Smooth muscle cell (in vitro differentiated cells): ENCODE measurements around the gene C1orf105. TPM values are rescaled to one million over a fixed set of nuclear protein-coding genes. Genes with fewer than 3 reads are reported as not detected.

ENCODE experiments used
- DNase-seq: peaks from one replicate; lab custom pipeline; 2025; ENCODE audit not compliant: unreplicated experiment; lab: John Stamatoyannopoulos, UW
- H2AFZ ChIP-seq: fragments of 200-600 bp; sonication (generic); 2 replicates; pipeline ENCODE4 v1.6.0; 2016; ENCODE audit warnings: antibody characterized with exemption, low read depth, mild to moderate bottlenecking
- H3F3A ChIP-seq: fragments of 200-600 bp; sonication (generic); 2 replicates; pipeline ENCODE4 v1.6.0; 2017; ENCODE audit warnings: antibody characterized with exemption, low read depth
- H3K27ac ChIP-seq: fragments of 200-600 bp; sonication (generic); 2 replicates; pipeline ENCODE4 v1.5.1; 2016; ENCODE audit warnings: low read depth, mild to moderate bottlenecking
- H3K27me3 ChIP-seq: fragments of 200-600 bp; sonication (generic); 2 replicates; pipeline ENCODE4 v1.6.1; 2016; ENCODE audit warnings: low read depth, mild to moderate bottlenecking
- H3K36me3 ChIP-seq: fragments of 200-600 bp; sonication (generic); 2 replicates; pipeline ENCODE4 v1.5.1; 2016; ENCODE audit warnings: low read depth
- H3K4me1 ChIP-seq: fragments of 200-600 bp; sonication (generic); 2 replicates; pipeline ENCODE4 v1.5.1; 2016; ENCODE audit warnings: low read depth
- H3K4me2 ChIP-seq: fragments of 200-600 bp; sonication (generic); 2 replicates; pipeline ENCODE4 v1.6.0; 2016; ENCODE audit warnings: mild to moderate bottlenecking
- H3K4me3 ChIP-seq: fragments of 200-600 bp; sonication (generic); 2 replicates; pipeline ENCODE4 v1.5.1; 2016; ENCODE audit warnings: mild to moderate bottlenecking
- H3K79me2 ChIP-seq: fragments of 200-600 bp; sonication (generic); 2 replicates; pipeline ENCODE4 v1.6.0; 2016; ENCODE audit warnings: low read depth, mild to moderate bottlenecking
- H3K9ac ChIP-seq: fragments of 200-600 bp; sonication (generic); 2 replicates; pipeline ENCODE4 v1.6.0; 2016; ENCODE audit warnings: low read depth
- H3K9me3 ChIP-seq: fragments of 200-600 bp; sonication (generic); replicated peaks from 2 replicates; pipeline ENCODE4 v1.5.1; 2016; ENCODE audit warnings: low read depth
- H4K20me1 ChIP-seq: fragments of 200-600 bp; sonication (generic); 2 replicates; pipeline ENCODE4 v1.6.0; 2016; ENCODE audit warnings: low read depth
- CTCF ChIP-seq: fragments of 200-600 bp; sonication (generic); IDR thresholded peaks from 2 replicates; pipeline ENCODE4 v1.5.1; 2017; ENCODE audit warnings: borderline replicate concordance, mild to moderate bottlenecking, antibody characterized with exemption; ENCODE audit not compliant: insufficient read depth, poor library complexity, severe bottlenecking
- WGBS: methylation state at CpG from one replicate; pipeline ENCODE4 v1.1.7; 2016; ENCODE audit warnings: low lambda C conversion rate; 5-methylcytosine and 5-hydroxymethylcytosine counted together
- polyA plus RNA-seq: library from polyadenylated mRNA; unstranded; fragments of >200 nt; fragmentation: Nextera tagmentation; extraction: Ambion mirVana; gene quantifications from 2 replicates; pipeline ENCODE4 v1.2.1, GENCODE V29; 2016
- total RNA-seq: library from RNA; depleted of rRNA; stranded (reverse); fragments of >200 nt; gene quantifications from 2 replicates; pipeline ENCODE4 v1.2.3, GENCODE V29; 2014

C1orf105 gene
- total and polyA plus RNA-seq, 2 experiments from 2014 or later, result not detected

GRCh38 chr1:172398970-172399755 is 21.3 kb upstream of the C1orf105 start:
- Histone ChIP-seq H3K9ac (peak overlapping the region; percentile 74), H3K36me3 (no peaks in the 10 kb centered on the region), H3K4me1 (peaks cover 41% of the 10 kb centered on the region), H3K4me3 (no peak overlapping the region), H4K20me1 (no peaks in the 10 kb centered on the region), H3K27ac (peak overlapping the region; percentile 97), H3F3A (peaks cover 29% of the 10 kb centered on the region), H2AFZ (no peak overlapping the region), H3K79me2 (peaks cover 18% of the 10 kb centered on the region), H3K4me2 (peak overlapping the region; percentile 74), H3K9me3 (no peaks in the 10 kb centered on the region), H3K27me3 (no peaks in the 10 kb centered on the region)
- peak; percentile 73 for TF ChIP-seq CTCF
- no peak for DNase-seq
- WGBS, result 24% methylated on average over 9 of the region's 9 CpGs

- Histone ChIP-seq H3K79me2 (peaks cover 18% of the 10 kb centered on the region), H3K4me2 (peak overlapping the region; percentile 74), H3K4me3 (no peak overlapping the region), H3K36me3 (no peaks in the 10 kb centered on the region), H3K4me1 (peaks cover 34% of the 10 kb centered on the region), H4K20me1 (no peaks in the 10 kb centered on the region), H3K9me3 (no peaks in the 10 kb centered on the region), H3K9ac (peak overlapping the region; percentile 83), H3F3A (peaks cover 28% of the 10 kb centered on the region), H3K27me3 (no peaks in the 10 kb centered on the region), H3K27ac (peak overlapping the region; percentile 97), H2AFZ (peak overlapping the region; percentile 88)
- 52% methylated on average over 6 of the region's 6 CpGs for WGBS
- TF ChIP-seq CTCF, result no peak
- no peak for DNase-seq
These were observed 20.4 kb upstream of the C1orf105 start for GRCh38 chr1:172399756-172400721.

GRCh38 chr1:172400722-172401105 is 19.8 kb upstream of the C1orf105 start:
- H2AFZ ChIP-seq, result peak overlapping the region; percentile 88
- H3K4me3 ChIP-seq, result no peak overlapping the region
- peaks cover 18% of the 10 kb centered on the region for H3K79me2 ChIP-seq
- H3K4me2 ChIP-seq, result peak overlapping the region; percentile 74
- no peak for DNase-seq
- peak overlapping the region; percentile 83 for H3K9ac ChIP-seq
- no peaks in the 10 kb centered on the region for H4K20me1 ChIP-seq
- H3K4me1 ChIP-seq, result peaks cover 34% of the 10 kb centered on the region
- H3K9me3 ChIP-seq, result no peaks in the 10 kb centered on the region
- H3K36me3 ChIP-seq, result no peaks in the 10 kb centered on the region
- H3K27ac ChIP-seq, result peak overlapping the region; percentile 97
- H3K27me3 ChIP-seq, result no peaks in the 10 kb centered on the region
- H3F3A ChIP-seq, result peaks cover 28% of the 10 kb centered on the region
- 35% methylated on average over 1 of the region's 1 CpG for WGBS
- TF ChIP-seq CTCF, result no peak
